Frontal cortex (tissue), 4 donors: ENCODE measurements around the gene HMG20A. TPM values are rescaled to one million over a fixed set of nuclear protein-coding genes. Genes with fewer than 3 reads are reported as not detected.

Source experiments
- DNase-seq, 2 donors: peaks; one replicate each; pipeline ENCODE4 v3.0.0; 2012; ENCODE audit warnings: low spot score in 2 of 2
- FAIRE-seq: peaks from 2 replicates; lab custom pipeline; 2012; peaks lifted over from hg19 to GRCh38; lab: Jason Lieb, UNC
- total RNA-seq: library from RNA; depleted of rRNA; stranded (reverse); fragments of >200 nt; gene quantifications from one replicate; pipeline ENCODE4 v1.2.3, GENCODE V29; 2014
- donor health status: control.
- donor health status: control.
- donor health status: control.

HMG20A gene
- total RNA-seq, 1 donor from 2014 or later = 48.9 TPM

DNA sequence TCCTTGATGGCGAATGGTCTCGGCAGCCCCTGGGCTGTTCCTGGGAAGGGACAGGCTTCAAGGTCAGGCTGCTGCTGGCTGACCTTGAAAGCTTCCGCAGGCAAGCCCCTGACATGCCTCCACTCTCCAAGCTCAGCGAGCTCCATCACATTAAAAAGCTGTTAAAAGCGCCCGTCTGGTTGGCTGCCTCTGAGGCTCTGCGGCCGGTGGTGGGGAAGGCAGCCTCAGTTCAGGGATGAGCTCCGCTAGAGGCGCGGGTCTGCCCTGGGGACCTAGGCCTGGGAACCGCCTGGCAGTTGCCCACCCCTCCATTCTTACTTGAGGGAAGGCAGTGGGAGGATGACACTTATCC lies 108.3 kb downstream of the HMG20A start:
- no peak for DNase-seq
- no peak for FAIRE-seq

DNA sequence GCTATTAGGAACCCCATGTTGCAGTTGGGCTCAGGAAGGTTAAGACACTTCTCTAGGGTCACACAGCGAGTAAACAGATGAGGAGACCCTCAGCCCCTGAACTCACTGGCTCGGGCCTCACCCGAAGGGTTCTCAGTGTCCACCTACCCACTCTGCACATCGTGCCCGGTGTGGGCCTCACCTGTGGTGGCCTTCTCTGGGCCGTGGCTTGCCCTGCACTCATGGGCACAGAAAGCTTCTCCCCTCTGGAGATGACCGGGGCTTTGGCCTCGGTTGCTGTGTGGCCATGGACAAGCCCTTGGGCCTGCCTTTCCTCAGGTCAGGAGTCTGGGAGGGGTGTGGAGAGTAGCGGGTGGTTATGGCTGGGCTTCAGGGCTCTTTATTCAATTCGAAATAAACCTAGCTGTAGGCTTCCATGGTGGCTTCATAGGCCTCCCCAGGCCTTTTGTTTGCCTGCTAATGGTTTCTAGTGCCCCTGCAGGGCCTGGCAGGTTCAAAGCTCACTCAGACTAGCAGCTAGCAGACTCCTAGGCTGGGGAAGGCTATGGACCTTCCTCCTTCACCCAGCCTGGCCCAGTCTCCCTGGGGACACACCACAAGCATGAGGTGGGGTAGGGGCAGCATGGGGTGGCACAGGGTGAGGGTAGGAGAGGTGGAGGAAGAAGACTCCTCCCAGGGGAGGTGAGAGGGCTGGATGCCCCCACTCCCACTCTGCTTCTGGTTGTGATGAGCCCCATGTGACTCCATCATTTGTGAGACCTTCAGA lies 108.9 kb downstream of the HMG20A start:
- FAIRE-seq = no peak
- DNase-seq = no peak

- DNase-seq (no peak), FAIRE-seq (no peak)
Measured at GRCh38 chr15:77530576-77530975, 109.9 kb downstream of the HMG20A start.

GRCh38 chr15:77531191-77532000 lies 110.7 kb downstream of the HMG20A start:
- DNase-seq (no peak), FAIRE-seq (no peak)

DNA sequence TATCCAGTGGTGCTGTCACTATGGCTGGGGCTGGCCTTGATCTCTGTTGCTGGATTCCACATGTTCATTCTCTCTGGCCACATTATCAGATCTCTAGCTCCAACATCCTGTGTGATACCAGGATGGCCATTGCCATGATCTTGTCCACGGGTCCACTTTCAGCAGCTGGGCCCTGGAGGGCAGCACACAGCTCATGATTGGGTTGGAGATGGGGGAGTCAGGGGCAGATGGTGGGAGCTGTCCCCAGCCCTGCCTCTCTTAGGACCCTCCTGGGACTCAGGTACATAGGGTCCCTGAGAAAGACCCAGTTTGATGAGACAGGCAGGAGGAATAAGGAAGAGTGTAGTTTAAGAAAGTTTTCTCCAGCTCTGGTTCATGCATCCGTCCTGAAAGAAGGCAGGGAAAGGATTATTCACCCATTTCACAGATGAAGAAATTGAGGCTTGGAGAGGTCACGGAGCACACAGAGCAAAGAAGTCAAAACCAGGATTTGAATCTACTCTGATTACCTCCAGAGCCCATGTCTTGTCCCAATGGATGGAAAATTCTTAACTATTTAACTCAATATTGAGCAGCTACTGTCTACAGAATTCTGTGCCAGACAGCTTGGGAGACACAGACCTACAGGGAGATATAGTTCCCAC lies 111.5 kb downstream of the HMG20A start:
- DNase-seq = no peak
- FAIRE-seq = no peak

- FAIRE-seq (no peak), DNase-seq (no peak)
Measured at GRCh38 chr15:77532846-77533245, 112.2 kb downstream of the HMG20A start.

GRCh38 chr15:77533578-77534430 lies 113.1 kb downstream of the HMG20A start:
- FAIRE-seq = no peak
- no peak for DNase-seq

Other genes starting within 250 kb of the HMG20A start
- 15.9 TPM for gene PEAK1, start 784 bp upstream of the HMG20A start, total RNA-seq
- gene LINGO1, start 212.0 kb downstream of the HMG20A start, total RNA-seq = 32.6 TPM